ENCODE measurements around the gene PRSS57. TPM values are rescaled to one million over a fixed set of nuclear protein-coding genes. Genes with fewer than 3 reads are reported as not detected.

The PRSS57 gene
- total RNA-seq, 4 donors from 2014 or later, result 0.34 TPM; not detected in 3

- intact Hi-C loops (cut with DNase I), result no loop called here
- H3K4me1 ChIP-seq, result peaks cover 5 to 37% (median 15%) of the 10 kb centered on the region in 4 donors
- H3K4me3 ChIP-seq, result no peak overlapping the region
- H3K36me3 ChIP-seq, result peaks cover 54 to 80% (median 76%) of the 10 kb centered on the region in 4 donors
- WGBS, result 88% methylated on average over 24 of the region's 24 CpGs
- H3K27me3 ChIP-seq, result no peaks in the 10 kb centered on the region
- H3K27ac ChIP-seq (replicated peaks in 1 of 4), result no peak overlapping the region
- DNase-seq (ENCODE audit: extremely low spot score), result no peak
- no peaks in the 10 kb centered on the region for H3K9me3 ChIP-seq
- TF ChIP-seq POLR2A (IDR thresholded peaks at IDR 0.05; ENCODE audit: low read depth) (no peak), EP300 (IDR thresholded peaks at IDR 0.05) (no peak), POLR2AphosphoS5 (IDR thresholded peaks at IDR 0.05) (no peak), CTCF (IDR thresholded peaks at IDR 0.05) (no peak)
Measured at GRCh38 chr19:651991-652390, 43.3 kb downstream of the PRSS57 start.

- TF ChIP-seq CTCF (IDR thresholded peaks at IDR 0.05) (no peak), EP300 (IDR thresholded peaks at IDR 0.05) (no peak), POLR2A (IDR thresholded peaks at IDR 0.05; ENCODE audit: low read depth) (no peak), POLR2AphosphoS5 (IDR thresholded peaks at IDR 0.05) (no peak)
- 92% methylated on average over 23 of the region's 58 CpGs for WGBS
- DNase-seq (ENCODE audit: extremely low spot score), result no peak
- Histone ChIP-seq H3K27ac (replicated peaks in 1 of 4) (no peak overlapping the region), H3K4me3 (no peak overlapping the region), H3K4me1 (peaks cover 0 to 30% (median 8%) of the 10 kb centered on the region in 4 donors), H3K9me3 (no peaks in the 10 kb centered on the region), H3K36me3 (peaks cover 62 to 87% (median 83%) of the 10 kb centered on the region in 4 donors), H3K27me3 (no peaks in the 10 kb centered on the region)
- intact Hi-C loops (cut with DNase I), result no loop called here
Measured at GRCh38 chr19:651114-651818, 44.0 kb downstream of the PRSS57 start.

- no peak overlapping the region for H3K4me3 ChIP-seq
- no peak for TF ChIP-seq POLR2A (IDR thresholded peaks at IDR 0.05; ENCODE audit: low read depth)
- no peak for TF ChIP-seq CTCF (IDR thresholded peaks at IDR 0.05)
- no peak for TF ChIP-seq EP300 (IDR thresholded peaks at IDR 0.05)
- no peak for TF ChIP-seq POLR2AphosphoS5 (IDR thresholded peaks at IDR 0.05)
- no peaks in the 10 kb centered on the region for H3K9me3 ChIP-seq
- H3K4me1 ChIP-seq, result peaks cover 0 to 19% (median 0%) of the 10 kb centered on the region in 4 donors
- H3K36me3 ChIP-seq, result peaks cover 64 to 93% (median 89%) of the 10 kb centered on the region in 4 donors
- no peaks in the 10 kb centered on the region for H3K27me3 ChIP-seq
- 88% methylated on average over 11 of the region's 11 CpGs for WGBS
- DNase-seq (ENCODE audit: extremely low spot score), result no peak
- intact Hi-C loops (cut with DNase I), result no loop called here
- no peak overlapping the region for H3K27ac ChIP-seq (replicated peaks in 1 of 4)
Measured at GRCh38 chr19:650121-650520, 45.1 kb downstream of the PRSS57 start.

GRCh38 chr19:648904-649801 is 46.1 kb downstream of the PRSS57 start:
- H3K36me3 ChIP-seq, result peaks cover 64 to 96% (median 86%) of the 10 kb centered on the region in 4 donors
- TF ChIP-seq POLR2A (IDR thresholded peaks at IDR 0.05; ENCODE audit: low read depth) (no peak), POLR2AphosphoS5 (IDR thresholded peaks at IDR 0.05) (no peak)
- no peak overlapping the region for H3K27ac ChIP-seq (replicated peaks in 1 of 4)
- WGBS, result 91% methylated on average over 31 of the region's 53 CpGs
- no peaks in the 10 kb centered on the region for H3K27me3 ChIP-seq
- intact Hi-C loops (cut with DNase I), result no loop called here
- no peaks in the 10 kb centered on the region for H3K9me3 ChIP-seq
- H3K4me1 ChIP-seq, result peaks cover 0 to 19% (median 0%) of the 10 kb centered on the region in 4 donors
- H3K4me3 ChIP-seq, result no peak overlapping the region
- DNase-seq (ENCODE audit: extremely low spot score), result no peak

- intact Hi-C loops (cut with DNase I), result no loop called here
- Histone ChIP-seq H3K4me1 (peaks cover 0 to 10% (median 0%) of the 10 kb centered on the region in 4 donors), H3K9me3 (no peaks in the 10 kb centered on the region), H3K4me3 (no peak overlapping the region), H3K36me3 (peaks cover 57 to 88% (median 77%) of the 10 kb centered on the region in 4 donors), H3K27ac (replicated peaks in 1 of 4) (no peak overlapping the region), H3K27me3 (no peaks in the 10 kb centered on the region)
- TF ChIP-seq EP300 (IDR thresholded peaks at IDR 0.05) (no peak), CTCF (IDR thresholded peaks at IDR 0.05) (no peak), POLR2AphosphoS5 (IDR thresholded peaks at IDR 0.05) (no peak), POLR2A (IDR thresholded peaks at IDR 0.05; ENCODE audit: low read depth) (no peak)
- DNase-seq (ENCODE audit: extremely low spot score), result no peak
- 87% methylated on average over 3 of the region's 29 CpGs for WGBS
Measured at GRCh38 chr19:648305-648704, 46.9 kb downstream of the PRSS57 start.
